ENCODE measurements around the gene RASSF7. TPM values are rescaled to one million over a fixed set of nuclear protein-coding genes. Genes with fewer than 3 reads are reported as not detected.

The RASSF7 gene
- total RNA-seq, 1 donor from 2014 or later: 12.8 TPM

DNA sequence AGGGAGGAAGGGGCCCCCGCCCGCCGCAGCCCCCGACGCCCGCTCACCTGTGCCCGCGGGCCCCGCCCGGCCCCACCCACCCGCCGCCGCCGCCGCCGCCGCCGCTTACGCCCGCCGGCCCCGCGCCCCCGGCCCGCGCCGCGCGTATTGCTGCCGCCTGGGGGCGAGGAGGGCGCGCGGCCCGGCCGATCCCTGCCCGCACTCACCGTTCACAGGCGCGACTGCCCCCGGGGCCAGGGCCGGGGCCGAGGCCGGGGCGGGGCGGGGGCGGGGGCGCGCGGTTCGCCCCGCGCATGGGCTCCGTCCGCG is 25.6 kb upstream of the RASSF7 start:
- Histone ChIP-seq H3K4me2 (no peak overlapping the region), H3K4me3 (peak overlapping the region; percentile 73), H3K9me3 (ENCODE audit: low read depth) (no peaks in the 10 kb centered on the region), H3K27me3 (peaks cover 31% of the 10 kb centered on the region), H2AFZ (replicated peaks) (no peak overlapping the region), H3K36me3 (no peaks in the 10 kb centered on the region), H3F3A (ENCODE audit: low read depth) (peaks cover 30% of the 10 kb centered on the region), H3K79me2 (ENCODE audit: low read depth) (peaks cover 13% of the 10 kb centered on the region), H3K9ac (no peak overlapping the region), H3K27ac (no peak overlapping the region), H4K20me1 (ENCODE audit: low read depth) (peaks cover 23% of the 10 kb centered on the region), H3K4me1 (peaks cover 12% of the 10 kb centered on the region)
- Mint-ChIP-seq H3K4me1 (peaks cover 14% of the 10 kb centered on the region), H3K9me3 (no peaks in the 10 kb centered on the region), H3K27ac (no peak overlapping the region), H3K4me3 (no peak overlapping the region), H3K36me3 (peaks cover 1% of the 10 kb centered on the region), H3K27me3 (ENCODE audit: insufficient read depth, low read depth) (peaks cover 2% of the 10 kb centered on the region)
- no peak for DNase-seq (ENCODE audit: low spot score)
- no peak for TF ChIP-seq EZH2 (IDR thresholded peaks at IDR 0.05)
- TF ChIP-seq EZH2phosphoT487 (IDR thresholded peaks at IDR 0.05): no peak
- TF ChIP-seq CTCF (IDR thresholded peaks at IDR 0.05): no peak

DNA sequence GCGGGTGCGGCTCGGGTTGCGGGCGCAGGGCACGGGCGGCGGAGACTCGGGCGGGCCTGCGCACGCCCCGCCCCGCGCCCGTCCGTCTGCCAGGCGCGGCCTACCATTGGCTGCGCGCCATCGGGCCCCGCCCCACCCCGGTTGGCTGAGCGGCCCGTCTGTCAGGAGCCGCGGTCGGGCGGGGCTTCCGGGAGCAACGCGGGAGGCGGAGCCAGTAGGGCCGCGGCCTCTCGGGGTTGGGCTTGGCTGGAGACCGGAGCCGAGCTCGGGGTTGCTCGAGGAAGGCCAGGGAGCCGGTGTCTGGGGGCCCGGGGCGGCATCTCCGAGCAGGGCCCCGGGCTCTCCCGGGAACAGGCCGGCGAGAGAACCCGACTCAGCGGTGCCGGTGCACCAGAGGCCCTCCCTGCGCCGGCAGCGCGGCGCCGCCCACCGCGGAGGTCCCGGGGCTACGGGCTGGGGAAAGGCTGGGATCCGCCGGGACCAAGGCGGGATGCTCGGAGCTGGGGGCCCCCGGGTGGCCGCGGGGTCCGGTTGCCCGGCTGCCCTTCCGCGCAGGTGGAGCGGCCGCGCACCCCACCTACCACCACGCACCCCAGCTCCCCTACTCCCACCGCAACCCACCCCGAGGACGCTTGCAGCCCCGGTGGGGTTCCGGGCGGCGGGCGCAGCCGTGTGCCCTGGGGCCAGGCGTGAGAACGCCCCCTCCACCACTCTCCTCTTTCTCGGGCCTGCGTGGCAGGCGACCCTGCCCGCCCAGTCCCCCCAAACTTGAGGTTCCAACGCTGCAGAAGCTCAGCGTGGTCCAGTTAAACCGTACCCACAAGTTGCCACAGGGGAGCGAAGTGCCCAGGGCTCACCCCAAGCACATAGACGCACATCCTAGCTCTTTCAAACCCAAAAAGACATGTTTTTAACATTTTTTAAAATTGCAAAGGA is 25.0 kb upstream of the RASSF7 start, which contains the start of gene HRAS:
TSS of gene HRAS (minus strand) at position 58 of the 936 bp plus-strand sequence.
- H3K36me3 Mint-ChIP-seq: no peaks in the 10 kb centered on the region
- no peaks in the 10 kb centered on the region for H3K9me3 Mint-ChIP-seq
- peaks cover 31% of the 10 kb centered on the region for H3K27me3 ChIP-seq
- peak within 1 kb of the TSS; percentile 86 for H3K27ac Mint-ChIP-seq
- H3K4me3 Mint-ChIP-seq: peak within 1 kb of the TSS; percentile 95
- H3K4me1 ChIP-seq: peaks cover 18% of the 10 kb centered on the region
- H3K9me3 ChIP-seq (ENCODE audit: low read depth): no peaks in the 10 kb centered on the region
- peaks cover 23% of the 10 kb centered on the region for H4K20me1 ChIP-seq (ENCODE audit: low read depth)
- peak within 1 kb of the TSS; percentile 97 for H3K4me2 ChIP-seq
- no peak within 1 kb of the TSS for H3K27ac ChIP-seq
- H2AFZ ChIP-seq (replicated peaks): peak within 1 kb of the TSS; percentile 95
- peaks cover 14% of the 10 kb centered on the region for H3K4me1 Mint-ChIP-seq
- no peak for TF ChIP-seq EZH2phosphoT487 (IDR thresholded peaks at IDR 0.05)
- peaks cover 13% of the 10 kb centered on the region for H3K79me2 ChIP-seq (ENCODE audit: low read depth)
- peaks cover 30% of the 10 kb centered on the region for H3F3A ChIP-seq (ENCODE audit: low read depth)
- DNase-seq (ENCODE audit: low spot score): peak; percentile 98
- peak within 1 kb of the TSS; percentile 94 for H3K4me3 ChIP-seq
- H3K9ac ChIP-seq: peak within 1 kb of the TSS; percentile 55
- peaks cover 2% of the 10 kb centered on the region for H3K27me3 Mint-ChIP-seq (ENCODE audit: insufficient read depth, low read depth)
- no peaks in the 10 kb centered on the region for H3K36me3 ChIP-seq

- peak within 1 kb of the TSS; percentile 94 for H3K4me2 ChIP-seq
- peaks cover 30% of the 10 kb centered on the region for H3F3A ChIP-seq (ENCODE audit: low read depth)
- H3K4me1 ChIP-seq: peaks cover 20% of the 10 kb centered on the region
- peaks cover 14% of the 10 kb centered on the region for H3K4me1 Mint-ChIP-seq
- TF ChIP-seq EZH2 (IDR thresholded peaks at IDR 0.05): peak; percentile 80
- TF ChIP-seq EZH2phosphoT487 (IDR thresholded peaks at IDR 0.05): peak; percentile 65
- TF ChIP-seq CTCF (IDR thresholded peaks at IDR 0.05): no peak
- H3K27ac Mint-ChIP-seq: no peak within 1 kb of the TSS
- H3K9me3 ChIP-seq (ENCODE audit: low read depth): no peaks in the 10 kb centered on the region
- peaks cover 13% of the 10 kb centered on the region for H3K79me2 ChIP-seq (ENCODE audit: low read depth)
- peaks cover 31% of the 10 kb centered on the region for H3K27me3 ChIP-seq
- H3K4me3 ChIP-seq: peak within 1 kb of the TSS; percentile 94
- no peak within 1 kb of the TSS for H2AFZ ChIP-seq (replicated peaks)
- H3K9me3 Mint-ChIP-seq: no peaks in the 10 kb centered on the region
- H3K36me3 Mint-ChIP-seq: no peaks in the 10 kb centered on the region
- peaks cover 23% of the 10 kb centered on the region for H4K20me1 ChIP-seq (ENCODE audit: low read depth)
- H3K36me3 ChIP-seq: no peaks in the 10 kb centered on the region
- H3K27me3 Mint-ChIP-seq (ENCODE audit: insufficient read depth, low read depth): peaks cover 2% of the 10 kb centered on the region
- no peak within 1 kb of the TSS for H3K9ac ChIP-seq
- DNase-seq (ENCODE audit: low spot score): peak; percentile 92
- H3K4me3 Mint-ChIP-seq: peak within 1 kb of the TSS; percentile 95
- H3K27ac ChIP-seq: no peak within 1 kb of the TSS
Measured at GRCh38 chr11:536841-537621, 23.7 kb upstream of the RASSF7 start, which contains the start of gene LRRC56. TSS of gene LRRC56 (plus strand) at chr11:537527. CDS start at chr11:540685, 3,158 bp downstream.
